SKM-1 treated with dmso at 0.1 percent for 144 hours (cell line): Measurements from ENCODE around the gene TMEM119.

Experiments
- DNase-seq: peaks from one replicate; lab custom pipeline; 2025; ENCODE audit not compliant: unreplicated experiment; lab: John Stamatoyannopoulos, UW

TMEM119 gene

GRCh38 chr12:108597559-108598471 is at the start of gene TMEM119:
Gene TMEM119, minus strand, starts transcription at chr12:108598084. Its CDS starts 5,701 bp downstream, at chr12:108592383.
- DNase-seq = no peak

GRCh38 chr12:108646600-108647579 is 49.0 kb upstream of the TMEM119 start:
- no peak for DNase-seq

- no peak for DNase-seq
Observed at GRCh38 chr12:108645686-108646599, 48.1 kb upstream of the TMEM119 start.

GRCh38 chr12:108644811-108645120 is 46.9 kb upstream of the TMEM119 start:
- no peak for DNase-seq

- DNase-seq = no peak
Observed at GRCh38 chr12:108643941-108644810, 46.3 kb upstream of the TMEM119 start.

- no peak for DNase-seq
Observed at GRCh38 chr12:108642899-108643654, 45.2 kb upstream of the TMEM119 start.

- no peak for DNase-seq
Observed at GRCh38 chr12:108642269-108642870, 44.5 kb upstream of the TMEM119 start.

- DNase-seq = peak; percentile 22
Observed at GRCh38 chr12:108641446-108642268, 43.8 kb upstream of the TMEM119 start.

- DNase-seq = no peak
Observed at GRCh38 chr12:108640802-108641445, 43.0 kb upstream of the TMEM119 start.

GRCh38 chr12:108638997-108639822 is 41.3 kb upstream of the TMEM119 start:
- no peak for DNase-seq

GRCh38 chr12:108638141-108638827 is 40.4 kb upstream of the TMEM119 start:
- DNase-seq = no peak

GRCh38 chr12:108637222-108637971 is 39.5 kb upstream of the TMEM119 start:
- no peak for DNase-seq

- no peak for DNase-seq
Observed at GRCh38 chr12:108635997-108636808, 38.3 kb upstream of the TMEM119 start.
